OCI-LY7 (cell line): Measurements from ENCODE around the gene ZC3H7B. TPM values are rescaled to one million over a fixed set of nuclear protein-coding genes. Genes with fewer than 3 reads are reported as not detected.

Experiments used
- BruUV-seq: library from RNA; stranded (reverse); fragments of 400-500 nt; replicated peaks from 2 replicates; lab custom pipeline; 2021; lab: Mats Ljungman, UMichigan
- CTCF ChIA-PET: fragments of 300-600 bp; sonication (Branson Sonifier 250); formaldehyde crosslinking; loops from one replicate; lab custom pipeline; 2022; ENCODE audit warnings: antibody characterized with exemption; ENCODE audit not compliant: unreplicated experiment; lab: Charles Lee
- POLR2A ChIA-PET: fragments of 300-600 bp; sonication (Branson Sonifier 250); formaldehyde crosslinking; loops from one replicate; lab custom pipeline; 2022; ENCODE audit warnings: antibody characterized with exemption; lab: Charles Lee
- DNase-seq: peaks from one replicate; pipeline ENCODE4 v3.0.0-alpha.2; 2015; ENCODE audit warnings: low spot score
- H2AFZ ChIP-seq: fragments of 200-600 bp; sonication (generic), shearing (Covaris generic); 2 replicates; pipeline ENCODE4 v1.6.1; 2014; ENCODE audit warnings: mild to moderate bottlenecking, antibody characterized with exemption, low read length, moderate library complexity
- H3K27ac ChIP-seq: fragments of 200-600 bp; sonication (generic); 2 replicates; pipeline ENCODE4 v1.5.1; 2014; ENCODE audit warnings: mixed run types, low read depth, mild to moderate bottlenecking, moderate library complexity, low read length, inconsistent platforms; ENCODE audit not compliant: poor library complexity, severe bottlenecking
- H3K36me3 ChIP-seq: fragments of 200-600 bp; sonication (generic); 2 replicates; pipeline ENCODE4 v1.6.1; 2014; ENCODE audit warnings: mild to moderate bottlenecking, antibody characterized with exemption, low read length, moderate library complexity, mixed read lengths; ENCODE audit not compliant: insufficient read depth
- H3K4me1 ChIP-seq: fragments of 200-600 bp; sonication (generic); 2 replicates; pipeline ENCODE4 v1.5.1; 2014; ENCODE audit warnings: mild to moderate bottlenecking, low read length; ENCODE audit not compliant: insufficient read depth, poor library complexity, severe bottlenecking
- H3K4me2 ChIP-seq: fragments of 200-600 bp; sonication (generic); 2 replicates; pipeline ENCODE4 v1.6.1; 2014; ENCODE audit warnings: mild to moderate bottlenecking, low read length
- H3K4me3 ChIP-seq: fragments of 200-600 bp; sonication (generic); 2 replicates; pipeline ENCODE4 v1.5.1; 2014; ENCODE audit warnings: mild to moderate bottlenecking, low read depth, low read length; ENCODE audit not compliant: poor library complexity, severe bottlenecking
- H3K79me2 ChIP-seq: fragments of 200-600 bp; sonication (generic); 2 replicates; pipeline ENCODE4 v1.6.1; 2016; ENCODE audit warnings: low read depth, mild to moderate bottlenecking, low read length, moderate library complexity, mixed read lengths; ENCODE audit not compliant: insufficient read depth
- H3K9me2 ChIP-seq: fragments of 200-600 bp; sonication (generic); 2 replicates; pipeline ENCODE4 v1.6.1; 2016; ENCODE audit warnings: mild to moderate bottlenecking, low read length, mixed read lengths; ENCODE audit not compliant: insufficient read depth
- H3K9me3 ChIP-seq: fragments of 200-600 bp; sonication (generic); 2 replicates; pipeline ENCODE4 v1.6.1; 2014; ENCODE audit warnings: mild to moderate bottlenecking, mixed run types, low read length, mixed read lengths
- H4K20me1 ChIP-seq: fragments of 200-600 bp; sonication (generic); 2 replicates; pipeline ENCODE4 v1.6.1; 2014; ENCODE audit warnings: mild to moderate bottlenecking, antibody characterized with exemption, low read length, moderate library complexity, mixed read lengths; ENCODE audit not compliant: insufficient read depth
- EZH2phosphoT487 ChIP-seq: fragments of 200-600 bp; sonication (generic); IDR thresholded peaks from 2 replicates; pipeline ENCODE4 v1.6.1; 2018; ENCODE audit warnings: low read depth, borderline replicate concordance, mild to moderate bottlenecking, mixed run types, antibody characterized with exemption, low read length, moderate library complexity, mixed read lengths
- intact Hi-C: fragments of 100-400 bp; cut with micrococcal nuclease; formaldehyde crosslinking; loops from one replicate; pipeline ENCODE4 v1.10.0; 2022; ENCODE audit not compliant: unreplicated experiment
- total RNA-seq, 2 experiments: library from RNA; depleted of rRNA in 1 of 2; stranded (reverse); fragments of >200 nt in 1 of 2; shearing (Covaris generic) in 1 of 2; gene quantifications; 2 replicates each; pipeline ENCODE4 v1.2.3, GENCODE V29; 2014 to 2022
- TF ChIP-seq, protein P1 (sequence below): fragments of 200-600 bp; sonication (generic); conservative IDR thresholded peaks from 2 replicates; pipeline ENCODE4 v1.5.1; 2014; ENCODE audit warnings: mild to moderate bottlenecking, antibody characterized with exemption, low read length, moderate library complexity, mixed read lengths

Gene ZC3H7B
- total RNA-seq, 2 experiments from 2014 or later = 46.7 to 56.3 TPM

DNA sequence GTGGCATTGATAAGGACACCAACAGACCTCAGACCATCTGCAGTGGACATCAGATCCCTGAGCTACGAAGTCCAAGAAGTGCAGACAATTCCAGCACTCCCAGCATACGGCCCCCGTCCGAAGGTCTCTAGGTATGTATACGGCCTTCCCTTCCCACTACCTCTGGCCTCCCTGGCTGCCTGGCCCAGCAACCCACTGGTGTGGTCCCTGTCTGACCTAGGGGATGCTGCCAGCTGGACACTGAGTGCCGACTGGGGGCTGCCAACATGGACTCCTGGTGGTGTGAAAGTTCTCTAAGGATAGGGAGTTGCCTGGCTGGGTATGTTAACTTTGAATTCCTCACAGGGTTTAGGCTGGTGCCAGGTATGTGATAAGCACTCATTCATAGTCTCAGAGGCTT is 62.9 kb downstream of the ZC3H7B start:
- no peaks in the 10 kb centered on the region; the same call in 1 of the 2 replicates for H4K20me1 ChIP-seq
- intact Hi-C loops = no loop called here
- H3K27ac ChIP-seq = no peak overlapping the region
- no peaks in the 10 kb centered on the region for H3K9me3 ChIP-seq
- DNase-seq = no peak
- no peak overlapping the region for H3K4me2 ChIP-seq
- no peaks in the 10 kb centered on the region for H3K9me2 ChIP-seq
- no peak overlapping the region for H2AFZ ChIP-seq
- H3K79me2 ChIP-seq = no peaks in the 10 kb centered on the region
- BruUV-seq = no TSS peak
- ChIA-PET CTCF (no interaction called here), POLR2A (no interaction called here)
- no peak overlapping the region for H3K4me3 ChIP-seq
- TF ChIP-seq, protein P1, sequence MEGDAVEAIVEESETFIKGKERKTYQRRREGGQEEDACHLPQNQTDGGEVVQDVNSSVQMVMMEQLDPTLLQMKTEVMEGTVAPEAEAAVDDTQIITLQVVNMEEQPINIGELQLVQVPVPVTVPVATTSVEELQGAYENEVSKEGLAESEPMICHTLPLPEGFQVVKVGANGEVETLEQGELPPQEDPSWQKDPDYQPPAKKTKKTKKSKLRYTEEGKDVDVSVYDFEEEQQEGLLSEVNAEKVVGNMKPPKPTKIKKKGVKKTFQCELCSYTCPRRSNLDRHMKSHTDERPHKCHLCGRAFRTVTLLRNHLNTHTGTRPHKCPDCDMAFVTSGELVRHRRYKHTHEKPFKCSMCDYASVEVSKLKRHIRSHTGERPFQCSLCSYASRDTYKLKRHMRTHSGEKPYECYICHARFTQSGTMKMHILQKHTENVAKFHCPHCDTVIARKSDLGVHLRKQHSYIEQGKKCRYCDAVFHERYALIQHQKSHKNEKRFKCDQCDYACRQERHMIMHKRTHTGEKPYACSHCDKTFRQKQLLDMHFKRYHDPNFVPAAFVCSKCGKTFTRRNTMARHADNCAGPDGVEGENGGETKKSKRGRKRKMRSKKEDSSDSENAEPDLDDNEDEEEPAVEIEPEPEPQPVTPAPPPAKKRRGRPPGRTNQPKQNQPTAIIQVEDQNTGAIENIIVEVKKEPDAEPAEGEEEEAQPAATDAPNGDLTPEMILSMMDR = no peak
- TF ChIP-seq EZH2phosphoT487 = no peak
- no peaks in the 10 kb centered on the region for H3K36me3 ChIP-seq
- H3K4me1 ChIP-seq = no peaks in the 10 kb centered on the region

DNA sequence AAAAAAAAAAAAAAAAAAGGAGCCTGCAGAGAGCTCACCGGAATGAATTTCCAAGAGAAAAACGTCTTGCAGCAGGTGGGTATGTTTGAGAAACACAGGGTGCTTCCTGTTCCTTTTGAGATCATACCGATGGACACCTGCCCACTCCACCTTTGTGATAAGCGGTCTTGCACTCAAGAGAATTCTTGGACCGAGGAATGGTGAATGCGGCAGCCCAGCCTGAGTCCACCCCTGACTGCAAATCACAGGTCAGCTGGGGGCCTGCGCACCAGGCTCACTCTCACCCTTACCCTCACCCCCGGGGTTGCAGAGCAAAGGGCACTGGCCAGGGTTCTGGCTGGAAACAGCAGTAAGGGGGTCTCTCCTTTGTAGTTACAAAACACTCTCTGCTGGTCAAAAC is 63.6 kb downstream of the ZC3H7B start:
- H4K20me1 ChIP-seq = no peaks in the 10 kb centered on the region; the same call in 1 of the 2 replicates
- no peaks in the 10 kb centered on the region for H3K36me3 ChIP-seq
- intact Hi-C loops = no loop called here
- ChIA-PET CTCF (no interaction called here), POLR2A (interaction anchor here (0.7 kb wide), 1 partner anchor 593 kb away, joined by 3 read pairs; no protein-coding TSS in a partner anchor)
- no peak overlapping the region for H3K4me2 ChIP-seq
- no peak overlapping the region for H2AFZ ChIP-seq
- no TSS peak for BruUV-seq
- no peaks in the 10 kb centered on the region for H3K4me1 ChIP-seq
- H3K27ac ChIP-seq = no peak overlapping the region
- H3K4me3 ChIP-seq = no peak overlapping the region
- H3K9me2 ChIP-seq = no peaks in the 10 kb centered on the region
- no peaks in the 10 kb centered on the region for H3K9me3 ChIP-seq
- H3K79me2 ChIP-seq = no peaks in the 10 kb centered on the region
- no peak for DNase-seq
- TF ChIP-seq EZH2phosphoT487 = no peak

DNA sequence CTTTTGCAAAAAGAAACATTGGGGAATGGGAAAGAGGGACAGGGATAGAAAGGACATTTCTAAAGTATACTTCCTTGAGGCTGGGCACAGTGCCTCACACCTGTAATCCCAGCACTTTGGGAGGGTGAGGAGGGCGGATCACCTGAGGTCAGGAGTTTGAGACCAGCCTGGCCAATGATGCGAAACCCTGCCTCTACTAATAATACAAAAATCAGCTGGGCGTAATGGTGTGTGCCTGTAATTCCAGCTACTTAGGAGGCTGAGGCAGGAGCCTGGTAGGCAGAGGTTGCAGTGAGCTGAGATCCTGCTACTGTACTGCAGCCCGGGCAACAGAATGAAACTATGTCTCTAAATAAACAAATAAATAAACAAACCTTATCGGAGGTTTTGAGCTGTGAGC is 64.1 kb downstream of the ZC3H7B start:
- no peaks in the 10 kb centered on the region; the same call in 1 of the 2 replicates for H4K20me1 ChIP-seq
- TF ChIP-seq, protein P1 = no peak
- TF ChIP-seq EZH2phosphoT487 = no peak
- no peak overlapping the region for H3K27ac ChIP-seq
- intact Hi-C loops = no loop called here
- no peak overlapping the region for H3K4me2 ChIP-seq
- H2AFZ ChIP-seq = no peak overlapping the region
- H3K36me3 ChIP-seq = no peaks in the 10 kb centered on the region
- ChIA-PET POLR2A (interaction anchor here (0.7 kb wide), 1 partner anchor 593 kb away, joined by 3 read pairs; no protein-coding TSS in a partner anchor), CTCF (no interaction called here)
- H3K9me2 ChIP-seq = no peaks in the 10 kb centered on the region
- no peaks in the 10 kb centered on the region for H3K4me1 ChIP-seq
- H3K9me3 ChIP-seq = no peaks in the 10 kb centered on the region
- no peak for DNase-seq
- no peaks in the 10 kb centered on the region for H3K79me2 ChIP-seq
- BruUV-seq = no TSS peak
- no peak overlapping the region for H3K4me3 ChIP-seq
